OCI-LY3 (cell line): ENCODE data around the gene IFT57.

Source experiments
- H2AFZ ChIP-seq: fragments of 200-600, 300-600 bp; shearing (Covaris generic); 2 replicates; pipeline ENCODE4 v1.6.0; 2014; ENCODE audit warnings: antibody characterized with exemption, low read depth, low read length
- H3K27ac ChIP-seq: fragments of 200-600, 300-600 bp; sonication (generic); 2 replicates; pipeline ENCODE4 v1.5.1; 2014; ENCODE audit warnings: mild to moderate bottlenecking, low read length, moderate library complexity, mixed read lengths
- H3K27me3 ChIP-seq: fragments of 200-600, 300-600 bp; sonication (generic); 2 replicates; pipeline ENCODE4 v1.6.1; 2014; ENCODE audit warnings: low read depth, low read length, mixed read lengths
- H3K36me3 ChIP-seq: fragments of 200-600, 300-600 bp; sonication (generic); replicated peaks from 2 replicates; pipeline ENCODE3; 2014; ENCODE audit warnings: low read depth, low read length, mixed read lengths
- H3K4me1 ChIP-seq: fragments of 300-600, 200-600 bp; sonication (generic); 2 replicates; pipeline ENCODE4 v1.6.1; 2014; ENCODE audit warnings: low read length, mixed read lengths
- H3K4me2 ChIP-seq: fragments of 200-600, 300-600 bp; sonication (generic); 2 replicates; pipeline ENCODE4 v1.6.1; 2014; ENCODE audit warnings: low read length, mixed read lengths
- H3K4me3 ChIP-seq: fragments of 300-600, 200-600 bp; sonication (generic); 2 replicates; pipeline ENCODE4 v1.5.1; 2014; ENCODE audit warnings: antibody characterized with exemption, mild to moderate bottlenecking, low read length, moderate library complexity
- H3K79me2 ChIP-seq: fragments of 300-600, 200-600 bp; shearing (Covaris generic); 2 replicates; pipeline ENCODE4 v1.6.1; 2014; ENCODE audit warnings: mild to moderate bottlenecking, low read length, mixed read lengths
- H3K9ac ChIP-seq: fragments of 300-600, 200-600 bp; shearing (Covaris generic); 2 replicates; pipeline ENCODE4 v1.6.0; 2014; ENCODE audit warnings: mild to moderate bottlenecking, low read length, moderate library complexity
- H3K9me3 ChIP-seq: fragments of 200-600, 300-600 bp; shearing (Covaris generic); 2 replicates; pipeline ENCODE4 v1.6.1; 2014; ENCODE audit warnings: low read length, mixed read lengths; ENCODE audit not compliant: insufficient read depth
- H4K20me1 ChIP-seq: fragments of 200-600, 300-600 bp; sonication (generic); 2 replicates; pipeline ENCODE4 v1.6.1; 2016; ENCODE audit warnings: low read length, mixed read lengths; ENCODE audit not compliant: insufficient read depth
- CTCF ChIP-seq: fragments of 200-600, 300-600 bp; sonication (generic); IDR thresholded peaks from 2 replicates; pipeline ENCODE4 v1.5.1; 2014; ENCODE audit warnings: antibody characterized with exemption, low read length, low read depth
- EZH2phosphoT487 ChIP-seq: fragments of 200-600 bp; shearing (Covaris generic); IDR thresholded peaks from 2 replicates; pipeline ENCODE4 v1.6.1; 2018; ENCODE audit warnings: antibody characterized with exemption, mixed run types, low read depth

The IFT57 gene

GRCh38 chr3:108255131-108255530, 32.9 kb upstream of the IFT57 start:
- Histone ChIP-seq H3K27me3 (no peaks in the 10 kb centered on the region), H3K9me3 (no peaks in the 10 kb centered on the region), H2AFZ (no peak overlapping the region)

GRCh38 chr3:108251844-108252243, 29.6 kb upstream of the IFT57 start:
- TF ChIP-seq CTCF (no peak), EZH2phosphoT487 (no peak)
- Histone ChIP-seq H3K4me3 (no peak overlapping the region), H4K20me1 (no peaks in the 10 kb centered on the region), H3K27me3 (no peaks in the 10 kb centered on the region), H3K79me2 (no peaks in the 10 kb centered on the region), H3K36me3 (no peaks in the 10 kb centered on the region), H3K4me2 (no peak overlapping the region), H3K27ac (no peak overlapping the region), H2AFZ (no peak overlapping the region), H3K9ac (no peak overlapping the region), H3K4me1 (peaks cover 7% of the 10 kb centered on the region), H3K9me3 (no peaks in the 10 kb centered on the region)

More at GRCh38 chr3:108255131-108255530, 32.9 kb upstream of the IFT57 start:
- no peaks in the 10 kb centered on the region for H3K79me2 ChIP-seq
- H3K9ac ChIP-seq = no peak overlapping the region
- no peak overlapping the region for H3K27ac ChIP-seq
- TF ChIP-seq CTCF = no peak
- TF ChIP-seq EZH2phosphoT487 = no peak
- no peak overlapping the region for H3K4me3 ChIP-seq
- H3K4me2 ChIP-seq = no peak overlapping the region
- H4K20me1 ChIP-seq = no peaks in the 10 kb centered on the region
- H3K4me1 ChIP-seq = no peaks in the 10 kb centered on the region
- H3K36me3 ChIP-seq = no peaks in the 10 kb centered on the region

- Histone ChIP-seq H3K27ac (no peak overlapping the region), H3K4me2 (no peak overlapping the region), H3K9me3 (no peaks in the 10 kb centered on the region)
Observed at GRCh38 chr3:108251265-108251664, 29.0 kb upstream of the IFT57 start.

GRCh38 chr3:108250626-108251025, 28.4 kb upstream of the IFT57 start:
- Histone ChIP-seq H3K9ac (no peak overlapping the region), H3K4me2 (no peak overlapping the region), H3K4me1 (peaks cover 11% of the 10 kb centered on the region), H3K79me2 (no peaks in the 10 kb centered on the region), H3K4me3 (no peak overlapping the region), H2AFZ (no peak overlapping the region), H3K36me3 (no peaks in the 10 kb centered on the region), H3K27ac (no peak overlapping the region), H3K27me3 (no peaks in the 10 kb centered on the region), H4K20me1 (no peaks in the 10 kb centered on the region), H3K9me3 (no peaks in the 10 kb centered on the region)
- TF ChIP-seq EZH2phosphoT487 (no peak), CTCF (no peak)

More at GRCh38 chr3:108251265-108251664, 29.0 kb upstream of the IFT57 start:
- TF ChIP-seq CTCF (no peak), EZH2phosphoT487 (no peak)
- no peaks in the 10 kb centered on the region for H3K27me3 ChIP-seq
- H3K9ac ChIP-seq = no peak overlapping the region
- H3K36me3 ChIP-seq = no peaks in the 10 kb centered on the region
- no peaks in the 10 kb centered on the region for H3K79me2 ChIP-seq
- H2AFZ ChIP-seq = no peak overlapping the region
- H4K20me1 ChIP-seq = no peaks in the 10 kb centered on the region
- no peak overlapping the region for H3K4me3 ChIP-seq
- H3K4me1 ChIP-seq = peaks cover 11% of the 10 kb centered on the region
